ENCODE data around the gene KRT5.

DNA sequence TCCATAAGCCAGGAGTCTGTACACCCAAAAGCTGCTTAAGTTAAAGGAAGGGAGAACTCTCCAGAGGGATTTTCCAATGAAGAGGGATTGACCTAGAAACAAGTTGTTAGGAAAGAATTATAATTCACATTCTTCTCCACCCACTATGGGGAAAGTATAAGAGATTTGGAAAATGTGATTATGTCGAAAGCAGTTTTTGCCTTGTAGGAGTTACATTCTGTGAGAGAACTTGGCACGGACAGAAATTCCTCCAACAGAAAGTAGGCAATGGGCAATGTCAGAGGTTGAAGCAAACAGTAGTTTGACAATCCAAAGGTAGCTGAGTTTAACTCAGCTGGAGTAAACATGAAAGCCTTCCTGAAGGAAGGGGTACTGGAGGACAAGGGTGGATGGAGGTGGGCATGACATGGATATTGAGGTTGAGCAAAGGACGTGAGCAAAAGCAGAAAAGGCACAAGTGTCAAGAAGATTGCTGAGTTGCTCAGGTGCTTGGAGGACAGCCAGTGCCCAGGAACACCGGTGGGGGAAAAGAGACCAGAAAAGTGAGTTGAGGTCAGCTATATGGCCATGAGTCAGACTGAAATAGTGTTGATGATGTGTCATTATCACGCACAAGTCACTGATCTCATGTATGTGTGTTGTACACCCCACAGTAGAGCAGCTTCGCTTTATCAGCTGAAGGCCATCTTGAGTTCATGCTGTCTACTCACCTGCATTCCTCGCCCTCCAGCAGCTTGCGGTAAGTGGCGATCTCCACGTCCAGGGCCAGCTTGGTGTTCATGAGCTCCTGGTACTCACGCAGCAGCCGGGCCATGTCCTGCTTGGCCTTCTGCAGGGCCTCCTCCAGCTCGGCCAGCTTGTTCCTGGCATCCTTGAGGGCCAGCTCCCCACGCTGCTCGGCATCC is 4.0 kb downstream of the KRT5 start:
- TF ChIP-seq, protein P1, sequence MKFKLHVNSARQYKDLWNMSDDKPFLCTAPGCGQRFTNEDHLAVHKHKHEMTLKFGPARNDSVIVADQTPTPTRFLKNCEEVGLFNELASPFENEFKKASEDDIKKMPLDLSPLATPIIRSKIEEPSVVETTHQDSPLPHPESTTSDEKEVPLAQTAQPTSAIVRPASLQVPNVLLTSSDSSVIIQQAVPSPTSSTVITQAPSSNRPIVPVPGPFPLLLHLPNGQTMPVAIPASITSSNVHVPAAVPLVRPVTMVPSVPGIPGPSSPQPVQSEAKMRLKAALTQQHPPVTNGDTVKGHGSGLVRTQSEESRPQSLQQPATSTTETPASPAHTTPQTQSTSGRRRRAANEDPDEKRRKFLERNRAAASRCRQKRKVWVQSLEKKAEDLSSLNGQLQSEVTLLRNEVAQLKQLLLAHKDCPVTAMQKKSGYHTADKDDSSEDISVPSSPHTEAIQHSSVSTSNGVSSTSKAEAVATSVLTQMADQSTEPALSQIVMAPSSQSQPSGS (CRISPR knock-in tag; IDR thresholded peaks at IDR 0.05) = no peak
- TF ChIP-seq ZNF230 (CRISPR knock-in tag; IDR thresholded peaks at IDR 0.05) (no peak), MAZ (IDR thresholded peaks at IDR 0.05; ENCODE audit: borderline replicate concordance, low read depth, low read length) (no peak), MAZ (CRISPR knock-in tag; IDR thresholded peaks at IDR 0.05; ENCODE audit: low read depth) (no peak), SP2 (CRISPR knock-in tag; IDR thresholded peaks at IDR 0.05) (no peak), RAD21 (CRISPR knock-in tag; IDR thresholded peaks at IDR 0.05) (no peak), ZBTB21 (CRISPR knock-in tag; IDR thresholded peaks at IDR 0.05) (no peak), ARHGAP35 (CRISPR knock-in tag; IDR thresholded peaks at IDR 0.05; ENCODE audit: borderline replicate concordance) (no peak), FOXJ3 (CRISPR knock-in tag; IDR thresholded peaks at IDR 0.05; ENCODE audit: borderline replicate concordance) (no peak)
- TF ChIP-seq, protein P2, sequence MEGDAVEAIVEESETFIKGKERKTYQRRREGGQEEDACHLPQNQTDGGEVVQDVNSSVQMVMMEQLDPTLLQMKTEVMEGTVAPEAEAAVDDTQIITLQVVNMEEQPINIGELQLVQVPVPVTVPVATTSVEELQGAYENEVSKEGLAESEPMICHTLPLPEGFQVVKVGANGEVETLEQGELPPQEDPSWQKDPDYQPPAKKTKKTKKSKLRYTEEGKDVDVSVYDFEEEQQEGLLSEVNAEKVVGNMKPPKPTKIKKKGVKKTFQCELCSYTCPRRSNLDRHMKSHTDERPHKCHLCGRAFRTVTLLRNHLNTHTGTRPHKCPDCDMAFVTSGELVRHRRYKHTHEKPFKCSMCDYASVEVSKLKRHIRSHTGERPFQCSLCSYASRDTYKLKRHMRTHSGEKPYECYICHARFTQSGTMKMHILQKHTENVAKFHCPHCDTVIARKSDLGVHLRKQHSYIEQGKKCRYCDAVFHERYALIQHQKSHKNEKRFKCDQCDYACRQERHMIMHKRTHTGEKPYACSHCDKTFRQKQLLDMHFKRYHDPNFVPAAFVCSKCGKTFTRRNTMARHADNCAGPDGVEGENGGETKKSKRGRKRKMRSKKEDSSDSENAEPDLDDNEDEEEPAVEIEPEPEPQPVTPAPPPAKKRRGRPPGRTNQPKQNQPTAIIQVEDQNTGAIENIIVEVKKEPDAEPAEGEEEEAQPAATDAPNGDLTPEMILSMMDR (CRISPR knock-in tag; IDR thresholded peaks at IDR 0.05) = no peak
- TF ChIP-seq, protein P3, sequence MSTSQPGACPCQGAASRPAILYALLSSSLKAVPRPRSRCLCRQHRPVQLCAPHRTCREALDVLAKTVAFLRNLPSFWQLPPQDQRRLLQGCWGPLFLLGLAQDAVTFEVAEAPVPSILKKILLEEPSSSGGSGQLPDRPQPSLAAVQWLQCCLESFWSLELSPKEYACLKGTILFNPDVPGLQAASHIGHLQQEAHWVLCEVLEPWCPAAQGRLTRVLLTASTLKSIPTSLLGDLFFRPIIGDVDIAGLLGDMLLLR (CRISPR knock-in tag; IDR thresholded peaks at IDR 0.05) = no peak
- TF ChIP-seq, protein P4, sequence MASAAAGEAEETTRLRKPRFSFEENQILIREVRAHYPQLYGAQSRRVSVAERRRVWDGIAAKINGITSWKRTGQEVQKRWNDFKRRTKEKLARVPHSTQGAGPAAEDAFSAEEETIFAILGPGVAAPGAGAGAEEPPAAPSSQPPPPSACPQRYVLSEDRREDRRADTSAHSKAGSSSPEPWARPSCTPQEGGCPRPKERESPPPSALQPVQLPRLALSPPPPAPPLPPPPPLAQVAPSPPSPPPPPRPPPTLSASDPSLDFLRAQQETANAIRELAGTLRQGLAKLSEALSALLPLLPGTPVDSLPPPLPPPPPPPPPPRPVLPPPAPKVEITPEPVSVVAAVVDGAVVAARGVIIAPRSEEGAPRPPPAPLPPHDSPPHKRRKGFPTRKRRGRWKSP (CRISPR knock-in tag; IDR thresholded peaks at IDR 0.05) = no peak
- TF ChIP-seq, protein P5, sequence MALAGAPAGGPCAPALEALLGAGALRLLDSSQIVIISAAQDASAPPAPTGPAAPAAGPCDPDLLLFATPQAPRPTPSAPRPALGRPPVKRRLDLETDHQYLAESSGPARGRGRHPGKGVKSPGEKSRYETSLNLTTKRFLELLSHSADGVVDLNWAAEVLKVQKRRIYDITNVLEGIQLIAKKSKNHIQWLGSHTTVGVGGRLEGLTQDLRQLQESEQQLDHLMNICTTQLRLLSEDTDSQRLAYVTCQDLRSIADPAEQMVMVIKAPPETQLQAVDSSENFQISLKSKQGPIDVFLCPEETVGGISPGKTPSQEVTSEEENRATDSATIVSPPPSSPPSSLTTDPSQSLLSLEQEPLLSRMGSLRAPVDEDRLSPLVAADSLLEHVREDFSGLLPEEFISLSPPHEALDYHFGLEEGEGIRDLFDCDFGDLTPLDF (CRISPR knock-in tag; IDR thresholded peaks at IDR 0.05) = no peak
- TF ChIP-seq, protein P6, sequence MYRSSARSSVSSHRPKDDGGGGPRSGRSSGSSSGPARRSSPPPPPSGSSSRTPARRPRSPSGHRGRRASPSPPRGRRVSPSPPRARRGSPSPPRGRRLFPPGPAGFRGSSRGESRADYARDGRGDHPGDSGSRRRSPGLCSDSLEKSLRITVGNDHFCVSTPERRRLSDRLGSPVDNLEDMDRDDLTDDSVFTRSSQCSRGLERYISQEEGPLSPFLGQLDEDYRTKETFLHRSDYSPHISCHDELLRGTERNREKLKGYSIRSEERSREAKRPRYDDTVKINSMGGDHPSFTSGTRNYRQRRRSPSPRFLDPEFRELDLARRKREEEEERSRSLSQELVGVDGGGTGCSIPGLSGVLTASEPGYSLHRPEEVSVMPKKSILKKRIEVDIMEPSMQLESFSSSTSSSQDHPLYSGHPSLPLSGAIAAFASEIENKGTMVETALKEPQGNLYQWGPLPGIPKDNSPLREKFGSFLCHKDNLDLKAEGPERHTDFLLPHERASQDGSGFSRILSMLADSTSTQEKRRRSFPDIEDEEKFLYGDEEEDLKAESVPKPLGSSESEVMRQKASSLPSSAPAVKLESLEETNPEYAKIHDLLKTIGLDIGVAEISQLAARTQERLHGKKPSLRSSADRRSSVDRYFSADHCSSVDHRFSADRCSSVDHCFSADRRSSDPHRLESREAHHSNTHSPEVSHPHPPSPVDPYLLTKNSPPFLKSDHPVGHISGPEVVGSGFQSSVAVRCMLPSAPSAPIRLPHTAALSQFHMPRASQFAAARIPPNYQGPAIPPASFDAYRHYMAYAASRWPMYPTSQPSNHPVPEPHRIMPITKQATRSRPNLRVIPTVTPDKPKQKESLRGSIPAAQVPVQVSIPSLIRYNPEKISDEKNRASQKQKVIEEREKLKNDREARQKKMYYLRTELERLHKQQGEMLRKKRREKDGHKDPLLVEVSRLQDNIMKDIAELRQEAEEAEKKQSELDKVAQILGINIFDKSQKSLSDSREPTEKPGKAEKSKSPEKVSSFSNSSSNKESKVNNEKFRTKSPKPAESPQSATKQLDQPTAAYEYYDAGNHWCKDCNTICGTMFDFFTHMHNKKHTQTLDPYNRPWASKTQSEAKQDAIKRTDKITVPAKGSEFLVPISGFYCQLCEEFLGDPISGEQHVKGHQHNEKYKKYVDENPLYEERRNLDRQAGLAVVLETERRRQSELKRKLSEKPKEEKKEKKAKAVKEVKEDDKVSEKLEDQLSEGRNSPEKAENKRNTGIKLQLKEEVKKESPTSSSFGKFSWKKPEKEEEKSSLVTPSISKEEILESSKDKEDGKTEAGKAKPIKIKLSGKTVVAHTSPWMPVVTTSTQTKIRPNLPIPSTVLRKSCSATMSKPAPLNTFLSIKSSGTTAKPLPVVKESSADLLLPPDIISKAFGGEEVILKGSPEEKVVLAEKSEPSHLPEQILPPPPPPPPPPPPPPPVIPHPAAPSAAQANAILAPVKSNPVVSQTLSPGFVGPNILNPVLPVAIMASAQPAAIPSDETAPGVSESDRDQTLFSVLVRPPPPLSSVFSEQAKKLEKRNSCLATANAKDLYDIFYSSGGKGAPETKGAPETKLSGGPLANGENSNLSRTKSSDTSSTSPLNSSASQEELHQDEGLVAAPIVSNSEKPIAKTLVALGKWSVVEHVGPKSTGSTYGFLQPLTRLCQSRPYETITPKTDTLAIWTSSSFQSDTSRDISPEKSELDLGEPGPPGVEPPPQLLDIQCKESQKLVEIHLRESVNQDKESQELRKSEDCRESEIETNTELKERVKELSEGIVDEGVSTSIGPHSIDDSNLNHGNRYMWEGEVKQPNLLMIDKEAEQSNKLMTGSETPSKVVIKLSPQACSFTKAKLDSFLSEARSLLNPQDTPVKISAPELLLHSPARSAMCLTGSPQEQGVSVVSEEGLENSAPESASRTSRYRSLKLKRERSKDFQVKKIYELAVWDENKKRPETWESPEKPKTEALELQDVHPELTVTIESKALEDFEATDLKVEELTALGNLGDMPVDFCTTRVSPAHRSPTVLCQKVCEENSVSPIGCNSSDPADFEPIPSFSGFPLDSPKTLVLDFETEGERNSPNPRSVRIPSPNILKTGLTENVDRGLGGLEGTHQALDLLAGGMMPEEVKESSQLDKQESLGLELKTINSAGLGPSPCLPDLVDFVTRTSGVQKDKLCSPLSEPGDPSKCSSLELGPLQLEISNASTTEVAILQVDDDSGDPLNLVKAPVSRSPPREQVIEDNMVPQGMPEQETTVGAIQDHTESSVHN (CRISPR knock-in tag; IDR thresholded peaks at IDR 0.05) = no peak
